Activated CD8-positive, alpha-beta T cell treated with anti-CD3 and anti-CD28 coated beads, Interleukin-2, amount 10 ng/mL, durations not matched to agents 7 days and 5 days (primary cell): ENCODE results near the gene TUBA4A. TPM values are rescaled to one million over a fixed set of nuclear protein-coding genes. Genes with fewer than 3 reads are reported as not detected.
A peak's percentile ranks its signal among the peaks of the same experiment; 100 is the strongest.
"Not testable (repeated sequence)": the region's sequence is repeated elsewhere in the genome, so short reads cannot be mapped to it uniquely, and the experiment has no call there.

ENCODE experiments used
- ATAC-seq: fragments of 150-1000 bp; cut with Tn5 transposase; one replicate; pipeline ENCODE4 v1.10.0; 2021; ENCODE audit warnings: moderate library complexity
- CTCF ChIA-PET: fragments of 350-600 bp; sonication (Branson Sonifier 250); formaldehyde crosslinking; loops from one replicate; lab custom pipeline; 2021; ENCODE audit warnings: antibody characterized with exemption; lab: Charles Lee
- POLR2A ChIA-PET: fragments of 350-600 bp; sonication (Branson Sonifier 250); formaldehyde crosslinking; loops from one replicate; lab custom pipeline; 2021; ENCODE audit warnings: antibody characterized with exemption; lab: Charles Lee
- DNase-seq: peaks from one replicate; pipeline ENCODE4 v3.0.0-alpha.2; 2020
- H3K27ac Mint-ChIP-seq: one replicate; pipeline ENCODE4 v1.8.0; 2021; ENCODE audit warnings: mild to moderate bottlenecking, mixed read lengths
- H3K27me3 Mint-ChIP-seq: one replicate; pipeline ENCODE4 v1.8.0; 2021; ENCODE audit warnings: low read depth, mixed read lengths
- H3K36me3 Mint-ChIP-seq: one replicate; pipeline ENCODE4 v1.8.0; 2021; ENCODE audit warnings: low read depth, mixed read lengths
- H3K4me1 Mint-ChIP-seq: one replicate; pipeline ENCODE4 v1.8.0; 2021; ENCODE audit warnings: low read depth, mixed read lengths
- H3K4me3 Mint-ChIP-seq: one replicate; pipeline ENCODE4 v1.8.0; 2021; ENCODE audit warnings: mild to moderate bottlenecking, mixed read lengths
- H3K9me3 Mint-ChIP-seq: one replicate; pipeline ENCODE4 v1.8.0; 2022; ENCODE audit warnings: mixed read lengths; ENCODE audit not compliant: insufficient read depth
- microRNA-seq: library from miRNA; unstranded; fragments of <30 nt; microRNA quantifications from one replicate; pipeline ENCODE4 v1.2.0, GENCODE V29; 2022
- total RNA-seq, 2 experiments: library from RNA; stranded (reverse); gene quantifications; one replicate each; pipeline ENCODE4 v1.2.3, GENCODE V29; 2021

Gene TUBA4A
- total RNA-seq, 2 experiments from 2014 or later = 286 to 292 TPM

DNA sequence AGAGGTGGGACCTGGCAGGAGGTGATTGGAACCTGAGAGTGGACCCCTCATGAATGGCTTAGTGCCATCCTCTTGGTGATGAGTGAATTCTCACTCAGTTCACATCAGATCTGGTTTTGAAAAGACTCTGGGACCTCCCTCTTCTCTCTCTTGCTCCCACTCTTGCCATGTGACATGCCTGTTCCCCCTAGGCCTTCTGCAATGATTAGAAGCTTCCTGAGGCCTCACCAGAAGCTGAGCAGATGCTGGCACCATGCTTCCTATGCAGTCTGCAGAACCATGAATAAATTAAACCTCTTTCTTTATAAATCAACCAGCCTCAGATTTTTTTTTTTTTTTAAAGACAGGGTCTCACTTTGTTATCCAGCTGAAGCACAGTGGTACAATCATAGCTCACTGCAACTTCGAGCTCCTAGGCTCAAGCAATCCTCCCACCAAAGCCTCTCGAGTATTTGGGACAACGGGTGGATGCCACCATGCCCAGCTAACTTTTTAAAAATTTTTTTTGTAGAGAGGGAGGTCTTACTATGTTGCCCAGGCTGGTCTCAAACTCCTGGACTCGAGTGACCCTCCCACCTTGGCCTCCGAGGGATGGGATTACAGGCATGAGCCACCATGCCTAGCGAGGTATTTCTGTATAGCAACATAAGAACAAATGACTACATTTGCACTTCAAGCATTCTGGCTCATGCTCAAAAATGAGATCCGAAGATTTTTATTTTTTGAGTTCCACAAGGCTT, 49.1 kb downstream of the TUBA4A start:
- H3K27ac Mint-ChIP-seq = no peak overlapping the region
- no peak overlapping the region for H3K4me3 Mint-ChIP-seq
- CTCF ChIA-PET = interaction anchor here (1.7 kb wide), 1 partner anchor 74 kb away, joined by 3 read pairs; the partner anchor contains the start of gene DNAJB2
- POLR2A ChIA-PET = interaction anchor here (0.6 kb wide), 1 partner anchor 44 kb away, joined by 3 read pairs; the partner anchor contains the start of gene NHEJ1
- H3K4me1 Mint-ChIP-seq = peaks cover 50% of the 10 kb centered on the region
- ATAC-seq = no peak
- peaks cover 9% of the 10 kb centered on the region for H3K9me3 Mint-ChIP-seq
- no peak for DNase-seq
- peaks cover 45% of the 10 kb centered on the region for H3K36me3 Mint-ChIP-seq
- H3K27me3 Mint-ChIP-seq = no peaks in the 10 kb centered on the region

GRCh38 chr2:219201331-219201730, 52.4 kb downstream of the TUBA4A start:
- DNase-seq, H3K4me3 Mint-ChIP-seq, H3K27me3 Mint-ChIP-seq, H3K9me3 Mint-ChIP-seq, ATAC-seq: not testable (repeated sequence)
- POLR2A ChIA-PET = interaction anchor here (1.2 to 1.8 kb wide), 8 partner anchors 12 to 186 kb away, joined by 3 to 27 read pairs (median 6); partner anchors contain the start of genes ABCB6, ANKZF1, ATG9A and CNPPD1
- Mint-ChIP-seq H3K27ac (peak overlapping the region; percentile 95), H3K4me1 (peaks cover 28% of the 10 kb centered on the region), H3K36me3 (peaks cover 20% of the 10 kb centered on the region)
- CTCF ChIA-PET = interaction anchor here (2.5 to 2.6 kb wide), 2 partner anchors 20 to 30 kb away, joined by 10 to 12 read pairs; no protein-coding TSS in a partner anchor

DNA sequence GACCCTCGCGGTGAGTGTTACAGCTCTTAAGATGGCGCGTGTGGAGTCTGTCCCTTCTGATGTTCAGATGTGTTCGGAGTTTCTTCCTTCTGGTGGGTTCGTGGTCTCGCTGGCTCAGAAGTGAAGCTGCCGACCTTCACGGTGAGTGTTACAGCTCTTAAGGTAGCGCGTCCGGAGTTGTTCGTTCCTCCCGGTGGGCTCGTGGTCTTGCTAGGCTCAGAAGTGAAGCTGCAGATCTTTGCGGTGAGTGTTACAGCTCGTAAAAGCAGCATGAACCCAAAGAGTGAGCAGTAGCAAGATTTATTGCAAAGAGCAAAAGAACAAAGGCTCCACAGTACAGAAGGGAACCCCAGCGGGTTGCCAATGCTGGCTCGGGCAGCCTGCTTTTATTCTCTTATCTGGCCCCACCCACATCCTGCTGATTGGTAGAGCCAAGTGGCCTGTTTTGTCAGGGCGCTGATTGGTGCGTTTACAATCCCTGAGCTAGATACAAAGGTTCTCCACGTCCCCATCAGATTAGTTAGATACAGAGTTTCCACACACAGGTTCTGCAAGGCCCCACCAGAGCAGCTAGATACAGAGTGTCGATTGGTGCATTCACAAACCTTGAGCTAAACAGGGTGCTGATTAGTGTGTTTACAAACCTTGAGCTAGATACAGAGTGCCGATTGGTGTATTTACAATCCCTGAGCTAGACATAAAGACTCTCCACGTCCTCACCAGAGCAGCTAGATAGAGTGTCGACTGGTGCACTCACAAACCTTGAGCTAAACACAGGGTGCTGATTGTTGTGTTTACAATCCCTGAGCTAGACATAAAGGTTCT, 53.0 kb downstream of the TUBA4A start:
- ATAC-seq, H3K27me3 Mint-ChIP-seq, H3K9me3 Mint-ChIP-seq: not testable (repeated sequence)
- Mint-ChIP-seq H3K4me3 (peak overlapping the region; percentile 73), H3K27ac (peak overlapping the region; percentile 95), H3K36me3 (peaks cover 20% of the 10 kb centered on the region), H3K4me1 (peaks cover 22% of the 10 kb centered on the region)
- peak; percentile 61 for DNase-seq
- POLR2A ChIA-PET = interaction anchor here (0.6 to 1.8 kb wide), 15 partner anchors 12 to 187 kb away, joined by 3 to 27 read pairs (median 5); partner anchors contain the start of genes ABCB6, ANKZF1, ATG9A and CNPPD1
- CTCF ChIA-PET = interaction anchor here (0.9 to 2.6 kb wide), 8 partner anchors 9 to 94 kb away, joined by 3 to 12 read pairs (median 6); partner anchors contain the start of gene DNAJB2

Small RNA genes lying within 50 kb of the gene (microRNA-seq; reads per million reads assigned to microRNA genes)
- not detected for gene MIR153-1

Other genes with a start within 250 kb of the TUBA4A start
- not detected for gene CFAP65, start 212.4 kb downstream of the TUBA4A start, total RNA-seq
- gene IHH, start 193.0 kb downstream of the TUBA4A start, total RNA-seq = not detected
- gene NHEJ1, start 93.1 kb downstream of the TUBA4A start, total RNA-seq = 10 to 100 TPM; 19.1 to 23.1 TPM
- gene SLC23A3, start 83.9 kb downstream of the TUBA4A start, total RNA-seq = 1 to 10 TPM; 2.0 to 2.2 TPM
- 10 to 100 TPM; 75.1 to 81.4 TPM for gene CNPPD1, start 77.0 kb downstream of the TUBA4A start, total RNA-seq
- gene RETREG2, start 75.6 kb downstream of the TUBA4A start, total RNA-seq = 100 to 1,000 TPM; 104 to 111 TPM
- gene ZFAND2B, start 47.1 kb downstream of the TUBA4A start, total RNA-seq = 10 to 100 TPM; 57.0 to 59.5 TPM
- 10 to 100 TPM; 11.6 to 11.9 TPM for gene ABCB6, start 35.0 kb downstream of the TUBA4A start, total RNA-seq
- gene ATG9A, start 24.3 kb downstream of the TUBA4A start, total RNA-seq = 10 to 100 TPM; 51.7 to 53.8 TPM
- gene ANKZF1, start 24.1 kb downstream of the TUBA4A start, total RNA-seq = 100 to 1,000 TPM; 106 to 114 TPM
- 1 to 10 TPM; 3.4 to 4.0 TPM for gene GLB1L, start 8.5 kb downstream of the TUBA4A start, total RNA-seq
- gene STK16, start 8.4 kb downstream of the TUBA4A start, total RNA-seq = 10 to 100 TPM; 31.2 to 31.5 TPM
- not detected for gene TUBA4B, start 675 bp downstream of the TUBA4A start, total RNA-seq
- gene DNAJB2, start 25.4 kb upstream of the TUBA4A start, total RNA-seq = 10 to 100 TPM; 43.5 to 51.1 TPM
- under 1 TPM in 1 of 2 experiments, not detected in 1; 0.16 TPM for gene PTPRN, start 55.5 kb upstream of the TUBA4A start, total RNA-seq
- gene RESP18, start 78.8 kb upstream of the TUBA4A start, total RNA-seq = not detected
- 10 to 100 TPM; 58.1 to 59.7 TPM for gene DNPEP, start 134.0 kb upstream of the TUBA4A start, total RNA-seq
- not detected for gene DES, start 164.5 kb upstream of the TUBA4A start, total RNA-seq
- 10 to 100 TPM; 10.8 to 11.6 TPM for gene SPEG, start 180.9 kb upstream of the TUBA4A start, total RNA-seq
- 10 to 100 TPM; 37.8 to 41.2 TPM for gene GMPPA, start 245.0 kb upstream of the TUBA4A start, total RNA-seq